GM12873 (cell line): ENCODE results near the gene PNMA5.

Source experiments
- TF ChIP-seq, protein P1 (sequence below): IDR thresholded peaks from 2 replicates; pipeline ENCODE4 v1.5.1; 2012; ENCODE audit warnings: low read depth, mild to moderate bottlenecking, moderate library complexity, low read length, control low read depth; ENCODE audit not compliant: insufficient read depth; ENCODE audit errors: missing control alignments

Gene PNMA5

DNA sequence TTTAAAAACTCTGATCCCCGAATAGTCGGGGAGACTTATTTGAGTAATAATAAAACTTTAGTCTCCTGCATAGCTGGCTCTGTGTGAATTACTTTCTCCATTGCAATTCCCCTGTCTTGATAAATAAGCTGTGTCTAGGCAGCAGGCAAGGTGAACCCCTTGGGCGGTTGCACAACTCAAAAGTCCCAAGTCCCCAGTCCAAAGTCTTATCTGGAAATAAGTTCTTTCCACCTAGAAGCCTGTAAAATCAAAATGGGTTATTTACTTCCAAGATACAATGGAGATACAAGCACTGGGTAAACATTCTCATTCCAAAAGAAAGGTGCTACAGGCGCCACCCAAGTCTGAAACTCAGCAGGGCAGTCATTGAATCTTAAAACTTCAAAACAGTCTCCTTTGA, 10.1 kb upstream of the PNMA5 start:
- TF ChIP-seq, protein P1, sequence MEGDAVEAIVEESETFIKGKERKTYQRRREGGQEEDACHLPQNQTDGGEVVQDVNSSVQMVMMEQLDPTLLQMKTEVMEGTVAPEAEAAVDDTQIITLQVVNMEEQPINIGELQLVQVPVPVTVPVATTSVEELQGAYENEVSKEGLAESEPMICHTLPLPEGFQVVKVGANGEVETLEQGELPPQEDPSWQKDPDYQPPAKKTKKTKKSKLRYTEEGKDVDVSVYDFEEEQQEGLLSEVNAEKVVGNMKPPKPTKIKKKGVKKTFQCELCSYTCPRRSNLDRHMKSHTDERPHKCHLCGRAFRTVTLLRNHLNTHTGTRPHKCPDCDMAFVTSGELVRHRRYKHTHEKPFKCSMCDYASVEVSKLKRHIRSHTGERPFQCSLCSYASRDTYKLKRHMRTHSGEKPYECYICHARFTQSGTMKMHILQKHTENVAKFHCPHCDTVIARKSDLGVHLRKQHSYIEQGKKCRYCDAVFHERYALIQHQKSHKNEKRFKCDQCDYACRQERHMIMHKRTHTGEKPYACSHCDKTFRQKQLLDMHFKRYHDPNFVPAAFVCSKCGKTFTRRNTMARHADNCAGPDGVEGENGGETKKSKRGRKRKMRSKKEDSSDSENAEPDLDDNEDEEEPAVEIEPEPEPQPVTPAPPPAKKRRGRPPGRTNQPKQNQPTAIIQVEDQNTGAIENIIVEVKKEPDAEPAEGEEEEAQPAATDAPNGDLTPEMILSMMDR = no peak

DNA sequence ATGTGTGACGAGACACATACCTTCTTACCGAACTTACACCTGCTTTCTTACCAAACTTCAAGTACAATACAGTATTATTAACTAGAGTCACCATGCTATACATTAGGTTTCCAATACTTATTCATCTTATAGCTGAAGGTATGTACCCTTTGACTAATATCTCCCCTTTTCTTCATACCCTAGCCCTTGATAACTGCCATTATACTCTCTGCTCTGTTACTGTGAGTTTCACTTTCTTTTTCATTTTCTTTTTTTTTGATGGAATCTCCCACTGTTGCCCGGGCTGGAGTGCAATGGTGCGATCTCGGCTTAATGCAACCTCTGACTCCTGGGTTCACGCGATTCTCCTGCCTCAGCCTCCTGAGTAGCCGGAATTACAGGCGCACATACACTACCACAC, 3.4 kb upstream of the PNMA5 start:
- TF ChIP-seq, protein P1 = no peak

DNA sequence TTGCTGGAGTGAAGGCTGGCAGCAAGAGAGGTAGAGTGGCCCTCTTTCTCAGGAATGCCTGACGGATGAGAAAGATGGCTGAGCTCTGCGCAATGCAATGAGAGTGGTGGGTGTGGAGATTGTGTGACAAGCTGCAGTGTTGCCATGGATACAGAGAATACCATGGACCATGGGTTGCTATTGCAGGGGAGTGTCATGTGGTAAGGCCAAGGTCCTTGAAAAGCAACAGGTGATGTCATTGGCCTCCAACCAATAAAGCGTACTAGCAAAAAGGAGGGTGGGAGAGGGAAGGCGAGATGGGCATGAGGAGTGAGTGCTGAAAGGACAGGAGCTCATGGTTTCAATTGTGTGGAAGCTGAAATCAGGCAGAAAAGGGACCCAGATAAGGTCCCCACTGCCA, 1.8 kb downstream of the PNMA5 start:
- TF ChIP-seq, protein P1 = no peak

DNA sequence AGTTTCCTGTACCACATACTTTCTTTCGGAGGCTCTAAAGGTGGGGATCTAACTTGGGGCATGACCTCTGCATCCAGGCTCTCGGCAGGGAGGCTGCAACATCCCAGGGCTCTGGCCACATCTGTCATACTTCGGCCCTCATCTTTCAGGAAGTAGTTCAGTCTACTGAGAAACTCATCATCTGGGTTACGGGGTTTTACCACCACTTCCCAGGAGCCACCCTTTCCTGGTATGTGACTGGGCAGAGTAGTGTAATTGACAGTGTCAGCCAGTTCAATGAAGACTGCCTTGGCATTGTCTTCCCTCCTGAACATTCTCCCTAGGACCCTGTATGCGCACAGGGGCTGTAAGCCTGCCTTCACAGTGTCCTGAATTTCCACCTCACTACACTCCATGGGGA, 2.8 kb downstream of the PNMA5 start:
- TF ChIP-seq, protein P1 = no peak

DNA sequence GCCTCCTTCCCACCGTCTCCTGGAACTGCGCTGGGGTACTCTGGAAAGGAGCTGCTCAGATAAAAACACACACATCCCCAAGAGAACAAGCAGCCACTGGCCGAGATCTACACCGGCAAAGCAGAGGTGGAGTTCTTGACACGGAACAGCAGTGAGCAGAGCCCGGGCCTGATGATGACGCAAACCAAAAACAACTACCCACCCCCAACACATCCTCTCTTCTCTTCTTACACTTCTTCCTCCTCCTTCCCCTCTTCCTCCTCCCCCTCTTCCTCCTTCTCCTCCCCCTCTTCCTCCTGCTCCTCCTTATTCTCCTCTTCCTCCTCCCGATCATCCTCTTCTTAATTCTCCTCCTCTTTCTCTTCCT, 4.6 kb downstream of the PNMA5 start:
- TF ChIP-seq, protein P1 = no peak

DNA sequence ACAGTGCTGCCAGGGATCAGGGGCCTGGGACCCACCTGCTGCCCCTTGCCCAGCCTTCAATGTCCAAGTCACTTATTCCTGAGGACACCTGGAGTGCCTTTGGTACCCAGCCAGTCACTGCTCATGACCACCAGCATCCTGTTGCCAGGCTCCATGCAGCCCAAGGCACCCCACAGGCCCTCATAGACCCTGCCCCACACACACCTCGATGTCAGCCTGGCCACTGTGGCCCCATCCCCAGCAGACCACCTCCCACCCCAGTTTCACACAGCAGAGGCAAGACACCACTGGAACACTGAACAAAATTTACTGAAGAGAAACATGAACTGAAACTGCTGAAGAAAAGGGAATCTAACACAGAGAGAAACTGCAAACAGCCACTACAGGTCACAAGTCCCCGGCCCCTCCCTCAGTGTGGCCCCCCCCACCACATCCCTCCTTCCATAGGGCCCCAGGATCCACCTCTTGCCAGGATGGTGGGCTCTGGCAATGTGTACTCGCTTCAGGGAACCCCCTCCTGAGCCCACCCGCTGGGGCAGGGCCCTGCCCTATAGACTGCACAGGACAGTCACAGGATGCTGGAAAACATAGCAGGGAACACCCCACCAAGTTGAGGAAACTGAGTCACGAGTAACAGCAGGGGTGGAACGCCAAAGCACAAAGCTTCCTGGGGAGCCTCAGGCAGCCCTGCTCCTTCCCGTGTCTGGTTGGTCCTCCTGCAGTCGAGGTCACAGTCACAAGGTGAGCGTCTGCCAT, 5.2 kb downstream of the PNMA5 start:
- TF ChIP-seq, protein P1 = no peak

DNA sequence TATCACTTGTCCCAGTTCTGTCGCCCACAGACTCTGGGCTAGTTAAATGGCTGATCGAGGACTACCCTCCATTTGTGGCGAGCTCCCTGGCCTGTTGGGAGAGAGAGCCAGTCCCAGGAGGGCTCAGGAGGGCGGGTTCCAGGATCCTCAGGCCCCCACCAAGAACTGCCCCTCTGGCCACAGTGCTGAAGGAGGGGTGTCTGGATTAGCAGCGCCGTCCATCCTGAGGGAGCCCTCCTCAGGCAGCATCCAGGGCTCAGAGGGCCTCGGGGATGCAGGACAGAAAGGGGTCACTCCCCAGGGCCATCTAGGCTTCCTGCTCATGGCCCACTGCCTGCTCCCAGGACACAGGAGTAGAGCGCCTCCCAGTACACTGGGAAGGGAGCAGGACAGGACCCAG, 6.1 kb downstream of the PNMA5 start:
- TF ChIP-seq, protein P1 = no peak
